AML-193 (cell line): ENCODE measurements around the gene DKKL1.

Source experiments
- DNase-seq, 2 experiments: peaks; one replicate each; lab custom pipeline; 2025; lab: John Stamatoyannopoulos, UW

Gene DKKL1

GRCh38 chr19:49396738-49397505 lies 33.2 kb downstream of the DKKL1 start:
- no peak for DNase-seq

DNA sequence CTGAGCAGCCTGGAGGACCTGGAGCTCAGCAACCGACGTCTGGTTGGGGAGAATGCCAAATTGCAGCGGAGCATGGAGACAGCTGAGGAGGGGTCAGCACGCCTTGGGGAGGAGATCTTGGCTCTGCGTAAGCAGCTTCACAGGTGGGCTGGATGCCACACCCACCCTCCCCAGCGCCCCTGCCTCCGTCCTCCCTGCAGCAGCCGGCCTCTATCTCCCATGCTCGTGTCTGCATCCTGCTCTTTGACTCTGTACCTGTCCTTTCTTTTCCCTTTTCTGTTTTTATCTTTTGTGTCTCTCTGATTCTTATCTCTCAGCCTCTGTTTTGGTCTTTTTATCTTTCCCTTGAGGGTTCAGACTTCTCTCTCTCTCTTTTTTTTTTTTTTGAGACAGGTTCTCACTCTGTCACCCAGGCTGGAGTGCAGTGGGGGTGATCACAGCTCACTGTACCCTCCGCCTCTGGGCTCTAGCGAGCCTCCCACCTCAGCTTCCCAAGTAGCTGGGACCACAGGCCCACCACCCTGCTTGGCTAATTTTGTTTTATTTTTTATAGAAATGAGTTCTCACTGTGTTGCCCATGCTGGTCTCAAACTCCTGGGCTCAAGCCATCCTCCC lies 34.4 kb downstream of the DKKL1 start:
- no peak for DNase-seq

GRCh38 chr19:49398931-49399330 lies 35.3 kb downstream of the DKKL1 start:
- no peak for DNase-seq

GRCh38 chr19:49400029-49400428 lies 36.4 kb downstream of the DKKL1 start:
- no peak for DNase-seq

GRCh38 chr19:49403404-49404187 lies 39.9 kb downstream of the DKKL1 start:
- no peak for DNase-seq

DNA sequence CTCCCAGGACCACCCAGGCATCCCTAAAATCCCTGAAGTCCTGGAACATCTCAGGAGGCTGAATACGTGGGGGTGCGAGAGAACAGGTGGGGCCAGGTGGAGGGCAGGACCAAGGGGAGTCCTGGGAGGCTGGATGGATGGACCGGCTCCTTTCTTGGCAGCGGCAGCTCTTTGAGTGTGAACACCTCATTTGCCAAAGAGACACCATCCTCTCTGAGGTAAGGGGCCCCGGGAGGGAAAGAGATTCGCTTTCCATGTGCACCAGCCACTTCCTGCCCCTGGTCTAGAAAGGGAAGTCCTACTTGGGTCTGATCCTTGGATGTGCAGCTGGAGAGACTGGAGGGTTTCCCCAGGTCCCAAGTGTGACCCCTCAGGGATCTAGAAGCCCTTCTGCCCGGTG lies 43.4 kb downstream of the DKKL1 start:
- no peak for DNase-seq

GRCh38 chr19:49407482-49408015 lies 43.9 kb downstream of the DKKL1 start:
- DNase-seq, result no peak

GRCh38 chr19:49408816-49409440 lies 45.3 kb downstream of the DKKL1 start:
- DNase-seq, result no peak

DNA sequence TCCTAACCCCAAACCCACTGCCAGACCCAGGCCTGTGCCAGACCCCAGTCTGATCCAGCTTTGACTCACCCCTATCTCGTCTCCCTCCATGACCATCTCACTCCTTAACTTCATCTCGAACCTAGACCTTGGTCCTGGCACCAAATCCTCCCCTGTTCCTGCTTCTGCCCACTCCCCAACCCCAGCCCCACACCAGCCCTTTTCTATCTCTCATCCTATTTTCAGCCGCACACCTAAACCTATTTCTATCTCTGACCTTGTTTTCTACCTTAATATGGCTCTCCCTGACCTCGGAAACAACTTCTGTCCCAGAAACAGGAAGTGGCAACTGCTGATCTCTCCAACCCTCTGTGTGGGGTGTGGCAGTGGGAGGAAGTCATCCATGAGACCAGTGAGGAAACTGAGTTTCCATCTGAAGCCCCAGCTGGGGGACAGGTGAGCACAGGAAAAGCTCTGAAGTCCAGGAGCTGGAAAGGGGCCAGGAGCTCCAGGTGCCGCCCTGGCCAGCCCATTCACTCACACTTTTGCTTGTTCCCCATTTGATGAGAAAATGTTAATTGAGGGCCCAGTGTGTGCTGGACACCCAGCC lies 45.9 kb downstream of the DKKL1 start:
- peak; percentile 56 to 68 for DNase-seq

DNA sequence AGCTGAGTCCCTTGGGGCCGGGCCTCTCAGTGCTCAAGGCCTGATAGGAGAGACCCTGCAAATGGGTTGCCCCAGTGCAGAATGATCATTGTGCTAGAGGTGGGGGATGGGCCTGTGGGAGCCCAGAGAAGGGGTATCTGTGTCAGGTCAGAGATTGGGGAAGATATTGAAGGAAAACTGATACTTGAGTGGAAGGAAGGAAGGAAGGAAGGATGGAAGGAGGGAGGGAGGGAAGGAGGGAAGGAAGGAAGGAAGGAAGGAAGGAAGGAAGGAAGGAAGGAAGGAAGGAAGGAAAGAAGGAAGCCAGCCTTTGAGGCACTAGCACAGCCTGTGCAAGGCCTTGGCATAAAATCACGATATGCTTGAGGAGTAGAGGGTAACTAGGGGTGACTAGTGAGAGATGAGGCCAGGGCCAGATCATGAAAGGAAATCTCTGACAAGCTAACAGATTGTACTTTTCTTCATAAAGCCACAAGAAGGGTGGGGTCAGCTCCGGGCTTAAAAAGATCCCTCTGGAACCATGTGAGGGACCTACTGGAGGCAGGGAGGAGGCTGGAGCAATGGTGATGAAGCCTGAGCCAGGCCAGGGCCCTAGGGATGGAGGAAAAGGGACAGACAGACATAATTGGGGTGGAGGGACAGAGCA lies 48.1 kb downstream of the DKKL1 start:
- no peak for DNase-seq

DNA sequence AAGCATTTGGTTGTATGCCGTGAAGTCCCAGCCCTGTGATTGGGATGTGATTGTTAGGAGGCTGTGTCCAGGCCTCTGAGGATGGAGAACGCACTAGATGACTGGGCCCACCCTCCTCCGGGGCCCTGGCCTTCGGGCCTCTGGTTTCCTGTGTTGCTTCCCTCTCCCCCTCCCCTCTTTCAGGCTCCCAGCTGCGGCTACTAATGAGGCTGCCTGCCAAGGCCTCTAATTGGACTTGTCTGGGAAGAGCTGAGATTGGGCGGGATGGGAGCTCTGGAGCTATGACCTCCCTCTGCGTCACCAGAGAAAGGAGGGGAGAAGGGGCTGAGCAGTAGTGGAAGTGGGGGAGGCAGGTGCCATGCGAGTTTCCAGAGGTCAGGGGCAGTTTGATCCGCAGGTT lies 49.7 kb downstream of the DKKL1 start:
- no peak for DNase-seq

DNA sequence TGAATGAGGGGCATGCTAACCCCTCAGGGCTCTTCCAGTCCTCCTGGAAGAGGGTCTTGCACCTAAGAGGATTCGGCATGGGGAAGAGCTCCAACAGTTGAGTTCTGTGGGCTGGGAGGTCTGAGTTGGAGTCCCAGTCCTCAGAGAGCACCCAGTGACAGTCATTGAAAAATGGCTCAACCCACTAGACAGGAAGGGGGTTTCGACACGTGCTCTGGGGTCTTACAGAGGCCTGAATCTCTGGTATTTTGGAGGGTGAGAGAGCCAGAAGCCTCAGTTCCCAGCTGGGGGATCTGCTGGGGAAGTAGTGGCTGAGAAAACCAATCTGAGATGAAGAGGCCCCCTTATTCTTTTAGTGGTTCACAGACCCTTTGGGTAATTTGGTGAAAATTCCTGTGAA lies 50.6 kb downstream of the DKKL1 start:
- no peak for DNase-seq

- no peak for DNase-seq
Observed at GRCh38 chr19:49415102-49415809, 51.6 kb downstream of the DKKL1 start.

- no peak for DNase-seq
Observed at GRCh38 chr19:49415810-49416200, 52.1 kb downstream of the DKKL1 start.

DNA sequence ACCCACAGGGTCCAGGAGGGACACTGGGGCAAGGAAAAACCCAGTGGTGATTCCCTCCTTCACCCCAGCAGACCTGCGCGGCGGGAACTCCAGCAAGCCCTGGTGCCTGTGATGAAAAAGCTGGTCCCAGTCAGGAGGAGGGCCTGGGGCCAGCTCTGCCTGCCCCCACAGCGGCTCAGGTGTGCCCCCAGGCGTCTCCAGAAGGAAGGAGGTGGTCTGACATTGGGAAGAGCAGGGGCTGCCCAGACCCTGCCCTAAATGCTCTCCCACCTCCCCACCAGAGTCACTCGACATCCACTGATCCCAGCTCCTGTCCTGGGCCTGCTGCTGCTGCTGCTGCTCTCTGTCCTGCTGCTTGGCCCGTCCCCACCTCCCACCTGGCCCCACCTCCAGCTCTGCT lies 53.4 kb downstream of the DKKL1 start:
- DNase-seq, result no peak

DNA sequence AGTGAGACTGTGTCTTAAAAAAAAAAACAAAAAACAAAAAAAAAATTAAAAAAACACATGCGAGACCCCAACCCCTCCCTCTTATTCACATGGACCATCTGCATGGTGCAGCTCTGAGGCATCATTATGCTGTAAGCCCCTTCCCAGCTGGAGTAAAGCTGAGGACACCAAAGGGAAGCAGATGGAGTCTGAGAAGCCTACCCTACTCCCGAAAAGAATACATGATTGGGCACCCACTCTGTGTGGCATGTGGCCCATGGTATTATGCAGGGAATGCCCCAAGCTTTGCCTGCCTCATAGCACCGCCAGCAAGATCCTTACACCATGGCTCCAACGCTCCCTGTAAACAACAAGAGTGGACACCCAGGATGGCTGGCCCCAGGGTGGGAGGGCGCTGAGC lies 54.8 kb downstream of the DKKL1 start:
- DNase-seq, result no peak

DNA sequence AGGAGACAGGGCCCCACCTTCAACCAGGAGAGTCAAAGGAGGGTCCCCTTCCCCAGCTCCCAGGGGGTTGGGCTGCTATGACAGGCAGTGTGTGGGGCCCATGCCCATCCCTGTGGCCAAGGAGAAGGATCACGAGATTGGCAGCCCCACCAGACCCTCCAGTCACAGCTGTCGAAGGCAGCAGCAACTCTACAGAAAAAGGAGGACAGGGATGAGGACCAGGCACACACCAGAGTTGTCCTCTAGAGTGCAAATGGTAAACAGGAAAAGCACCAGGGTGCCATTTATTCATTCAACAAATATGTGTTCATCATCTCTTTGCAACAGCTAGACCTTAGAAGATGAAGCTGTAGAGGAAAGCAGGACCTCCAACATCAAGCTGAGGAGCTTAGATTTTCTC lies 55.5 kb downstream of the DKKL1 start:
- no peak for DNase-seq

GRCh38 chr19:49420227-49420626 lies 56.5 kb downstream of the DKKL1 start:
- DNase-seq, result no peak

GRCh38 chr19:49421039-49421877 lies 57.6 kb downstream of the DKKL1 start:
- DNase-seq, result no peak

- no peak for DNase-seq
Observed at GRCh38 chr19:49421878-49422202, 58.2 kb downstream of the DKKL1 start.
